Astrocyte (in vitro differentiated cells and primary cell): ENCODE measurements around the gene COG4. TPM values are rescaled to one million over a fixed set of nuclear protein-coding genes. Genes with fewer than 3 reads are reported as not detected.
A peak's percentile ranks its signal among the peaks of the same experiment; 100 is the strongest.

Experiments used
- DNase-seq: peaks from one replicate; pipeline ENCODE4 v3.0.0-alpha.2; 2010; ENCODE audit warnings: low read depth
- FAIRE-seq: peaks from 2 replicates; lab custom pipeline; 2011; peaks lifted over from hg19 to GRCh38; lab: Jason Lieb, UNC
- H2AFZ ChIP-seq: 2 replicates; pipeline ENCODE4 v1.6.0; 2012; ENCODE audit warnings: low read depth, low read length, inconsistent platforms
- H3K27ac ChIP-seq: 2 replicates; pipeline ENCODE4 v1.5.1; 2011; ENCODE audit warnings: low read depth, low read length, inconsistent platforms
- H3K27me3 ChIP-seq: 2 replicates; pipeline ENCODE4 v1.6.0; 2011; ENCODE audit warnings: low read length, inconsistent platforms; ENCODE audit not compliant: insufficient read depth
- H3K36me3 ChIP-seq: 2 replicates; pipeline ENCODE4 v1.5.1; 2011; ENCODE audit warnings: low read length, inconsistent platforms; ENCODE audit not compliant: insufficient read depth
- H3K4me1 ChIP-seq: 2 replicates; pipeline ENCODE4 v1.5.1; 2011; ENCODE audit warnings: low read length, inconsistent platforms; ENCODE audit not compliant: insufficient read depth
- H3K4me2 ChIP-seq: 2 replicates; pipeline ENCODE4 v1.6.0; 2012; ENCODE audit warnings: low read length, inconsistent platforms
- H3K4me3 ChIP-seq: 2 replicates; pipeline ENCODE4 v1.5.1; 2011; ENCODE audit warnings: low read depth, mild to moderate bottlenecking, low read length, inconsistent platforms; ENCODE audit not compliant: insufficient read depth
- H3K79me2 ChIP-seq: 2 replicates; pipeline ENCODE4 v1.6.0; 2012; ENCODE audit warnings: mild to moderate bottlenecking, low read length, inconsistent platforms; ENCODE audit not compliant: insufficient read depth
- H3K9ac ChIP-seq: 2 replicates; pipeline ENCODE4 v1.6.0; 2012; ENCODE audit warnings: mild to moderate bottlenecking, low read length, inconsistent platforms
- H3K9me3 ChIP-seq: 2 replicates; pipeline ENCODE4 v1.5.1; 2012; ENCODE audit warnings: low read depth, mild to moderate bottlenecking, low read length, inconsistent platforms; ENCODE audit not compliant: insufficient read depth
- H4K20me1 ChIP-seq: 2 replicates; pipeline ENCODE4 v1.6.0; 2012; ENCODE audit warnings: low read length, inconsistent platforms; ENCODE audit not compliant: insufficient read depth
- H3K27ac Mint-ChIP-seq: one replicate; pipeline ENCODE4 v1.8.0; 2021; ENCODE audit warnings: mild to moderate bottlenecking, mixed read lengths; ENCODE audit not compliant: unreplicated experiment
- H3K27me3 Mint-ChIP-seq: one replicate; pipeline ENCODE4 v1.8.0; 2021; ENCODE audit warnings: low read depth, mixed read lengths; ENCODE audit not compliant: unreplicated experiment
- H3K36me3 Mint-ChIP-seq: one replicate; pipeline ENCODE4 v1.8.0; 2021; ENCODE audit warnings: low read depth, mixed read lengths; ENCODE audit not compliant: unreplicated experiment
- H3K4me1 Mint-ChIP-seq: one replicate; pipeline ENCODE4 v1.8.0; 2021; ENCODE audit warnings: low read depth, mixed read lengths; ENCODE audit not compliant: unreplicated experiment
- H3K4me3 Mint-ChIP-seq: one replicate; pipeline ENCODE4 v1.8.0; 2021; ENCODE audit warnings: mild to moderate bottlenecking, moderate library complexity, mixed read lengths; ENCODE audit not compliant: unreplicated experiment
- H3K9me3 Mint-ChIP-seq: one replicate; pipeline ENCODE4 v1.8.0; 2021; ENCODE audit warnings: mild to moderate bottlenecking, mixed read lengths; ENCODE audit not compliant: unreplicated experiment
- EZH2 ChIP-seq: IDR thresholded peaks from 2 replicates; pipeline ENCODE4 v1.6.1; 2012; ENCODE audit warnings: mild to moderate bottlenecking, low read length, inconsistent platforms; ENCODE audit not compliant: insufficient read depth
- total RNA-seq: library from RNA; stranded (reverse); gene quantifications from 2 replicates; pipeline ENCODE4 v1.2.1, GENCODE V29; 2021
- TF ChIP-seq, protein P1 (sequence below): IDR thresholded peaks from 2 replicates; pipeline ENCODE4 v1.5.1; 2011; ENCODE audit warnings: low read depth, mild to moderate bottlenecking, inconsistent platforms, low read length, moderate library complexity; ENCODE audit not compliant: insufficient read depth

The COG4 gene
- total RNA-seq, 1 donor from 2014 or later, result 42.6 TPM

DNA sequence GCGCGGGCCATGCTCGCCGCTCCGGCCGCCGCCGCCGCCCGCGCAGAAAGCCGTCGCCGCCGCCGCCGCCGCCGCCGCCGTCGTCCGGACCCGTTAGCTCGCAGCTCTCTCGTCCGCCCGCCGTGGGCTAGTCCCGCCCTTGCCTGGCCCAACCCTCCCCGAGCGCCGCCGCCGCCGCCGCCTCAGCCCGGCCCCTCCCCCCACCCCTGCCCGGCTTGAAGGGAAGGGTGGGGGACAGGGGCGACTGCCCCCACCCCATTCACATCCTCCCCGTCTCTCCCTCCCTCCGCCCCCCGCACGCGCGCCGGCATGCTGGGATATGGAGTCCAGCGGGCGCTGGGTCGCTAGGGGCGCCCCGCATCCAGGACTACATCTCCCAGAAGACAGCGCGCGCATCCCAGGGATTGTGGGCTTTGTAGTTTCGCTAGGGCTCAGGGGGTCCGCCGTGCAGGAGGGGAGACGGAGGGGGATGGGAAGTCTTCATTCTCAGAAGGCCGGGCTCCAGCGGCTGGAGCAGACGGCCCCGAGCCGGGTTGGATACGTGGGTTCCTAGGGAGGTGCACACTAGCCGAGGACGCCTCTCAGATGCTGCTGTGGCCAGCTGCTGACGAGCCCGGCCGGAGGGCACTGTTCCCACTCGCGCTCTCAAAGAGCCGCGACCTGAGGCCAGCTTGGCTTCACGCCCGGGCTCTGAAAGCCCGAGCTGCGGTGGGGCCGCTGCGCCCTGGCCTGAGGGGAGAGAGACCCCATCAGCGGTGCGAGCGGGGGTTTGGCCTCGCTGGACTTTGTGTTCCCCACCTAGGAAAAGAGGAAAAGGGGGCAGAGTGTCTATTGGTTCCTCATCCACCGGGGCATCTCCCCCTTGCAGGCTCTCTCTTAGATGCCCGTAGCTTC, 84.1 kb downstream of the COG4 start, which contains the start of gene ST3GAL2:
TSS of gene ST3GAL2 (minus strand) at position 132 of the 894 bp plus-strand sequence. CDS start 40,570 bp downstream, outside the sequence.
- H3K9ac ChIP-seq, result peak within 1 kb of the TSS; percentile 93
- H2AFZ ChIP-seq, result peak within 1 kb of the TSS; percentile 84
- peak within 1 kb of the TSS; percentile 71 for H3K4me3 ChIP-seq
- Mint-ChIP-seq H3K36me3 (peaks cover 7% of the 10 kb centered on the region), H3K27ac (peak within 1 kb of the TSS; percentile 97), H3K27me3 (no peaks in the 10 kb centered on the region), H3K4me1 (peaks cover 25% of the 10 kb centered on the region), H3K9me3 (no peaks in the 10 kb centered on the region), H3K4me3 (peak within 1 kb of the TSS; percentile 99)
- H3K9me3 ChIP-seq, result no peaks in the 10 kb centered on the region
- no peaks in the 10 kb centered on the region for H3K36me3 ChIP-seq
- peaks cover 35% of the 10 kb centered on the region for H4K20me1 ChIP-seq
- H3K4me1 ChIP-seq, result peaks cover 22% of the 10 kb centered on the region
- DNase-seq (peak; percentile 79), FAIRE-seq (no peak)
- H3K4me2 ChIP-seq, result peak within 1 kb of the TSS; percentile 96
- TF ChIP-seq EZH2, result no peak
- TF ChIP-seq, protein P1, sequence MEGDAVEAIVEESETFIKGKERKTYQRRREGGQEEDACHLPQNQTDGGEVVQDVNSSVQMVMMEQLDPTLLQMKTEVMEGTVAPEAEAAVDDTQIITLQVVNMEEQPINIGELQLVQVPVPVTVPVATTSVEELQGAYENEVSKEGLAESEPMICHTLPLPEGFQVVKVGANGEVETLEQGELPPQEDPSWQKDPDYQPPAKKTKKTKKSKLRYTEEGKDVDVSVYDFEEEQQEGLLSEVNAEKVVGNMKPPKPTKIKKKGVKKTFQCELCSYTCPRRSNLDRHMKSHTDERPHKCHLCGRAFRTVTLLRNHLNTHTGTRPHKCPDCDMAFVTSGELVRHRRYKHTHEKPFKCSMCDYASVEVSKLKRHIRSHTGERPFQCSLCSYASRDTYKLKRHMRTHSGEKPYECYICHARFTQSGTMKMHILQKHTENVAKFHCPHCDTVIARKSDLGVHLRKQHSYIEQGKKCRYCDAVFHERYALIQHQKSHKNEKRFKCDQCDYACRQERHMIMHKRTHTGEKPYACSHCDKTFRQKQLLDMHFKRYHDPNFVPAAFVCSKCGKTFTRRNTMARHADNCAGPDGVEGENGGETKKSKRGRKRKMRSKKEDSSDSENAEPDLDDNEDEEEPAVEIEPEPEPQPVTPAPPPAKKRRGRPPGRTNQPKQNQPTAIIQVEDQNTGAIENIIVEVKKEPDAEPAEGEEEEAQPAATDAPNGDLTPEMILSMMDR, result no peak
- no peaks in the 10 kb centered on the region for H3K27me3 ChIP-seq
- H3K79me2 ChIP-seq, result peaks cover 40% of the 10 kb centered on the region
- H3K27ac ChIP-seq, result peak within 1 kb of the TSS; percentile 80

DNA sequence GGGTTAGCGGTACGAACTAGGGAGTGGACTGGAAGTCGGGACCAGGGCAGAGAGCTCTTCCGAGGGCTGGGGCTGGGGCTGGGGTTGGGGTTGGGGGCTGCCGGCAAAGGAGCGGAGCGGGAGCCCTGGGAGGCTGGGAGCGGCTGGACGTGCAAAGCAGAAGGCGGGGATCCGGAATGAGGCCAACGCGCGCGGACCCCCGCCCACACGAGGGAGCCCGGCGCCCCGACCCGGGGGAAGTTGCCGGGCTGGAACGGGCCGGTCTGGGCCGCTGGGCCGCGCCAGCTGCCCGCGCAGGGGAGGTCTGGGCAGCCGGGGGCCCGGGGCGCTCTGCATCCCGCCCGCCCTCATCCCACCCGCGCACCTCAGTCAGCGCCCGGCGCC, 84.8 kb downstream of the COG4 start:
- no peaks in the 10 kb centered on the region for H3K27me3 Mint-ChIP-seq
- H3K27ac Mint-ChIP-seq, result peak overlapping the region; percentile 97
- Histone ChIP-seq H3K4me3 (peak overlapping the region; percentile 71), H3K27ac (peak overlapping the region; percentile 80), H3K9me3 (no peaks in the 10 kb centered on the region), H3K79me2 (peaks cover 47% of the 10 kb centered on the region), H3K9ac (peak overlapping the region; percentile 93), H2AFZ (peak overlapping the region; percentile 28), H3K27me3 (no peaks in the 10 kb centered on the region), H4K20me1 (peaks cover 42% of the 10 kb centered on the region), H3K36me3 (no peaks in the 10 kb centered on the region), H3K4me1 (peaks cover 27% of the 10 kb centered on the region), H3K4me2 (peak overlapping the region; percentile 96)
- no peak for DNase-seq
- H3K9me3 Mint-ChIP-seq, result no peaks in the 10 kb centered on the region
- TF ChIP-seq EZH2, result no peak
- TF ChIP-seq, protein P1, result no peak
- peak overlapping the region; percentile 99 for H3K4me3 Mint-ChIP-seq
- H3K36me3 Mint-ChIP-seq, result peaks cover 9% of the 10 kb centered on the region
- H3K4me1 Mint-ChIP-seq, result peaks cover 31% of the 10 kb centered on the region
- no peak for FAIRE-seq
